Peyer's patch (tissue), 4 donors: ENCODE results near the gene TBC1D13.

ENCODE experiments used
- POLR2A ChIP-seq, 2 donors: fragments of 450-650 bp; IDR thresholded peaks; one replicate each; pipeline ENCODE4 v1.5.1; 2017; ENCODE audit warnings: antibody characterized with exemption in 2 of 2, mild to moderate bottlenecking in 2 of 2, moderate library complexity in 2 of 2
- TF ChIP-seq, protein P1 (sequence below), 6 experiments: fragments of 450-650 bp in 4 of 6; fragments of 200-600 bp in 2 of 6; sonication (generic) in 1 of 6; IDR thresholded peaks; one replicate each; pipeline ENCODE4 v1.5.1; 2017 to 2019; ENCODE audit warnings: antibody characterized with exemption in 6 of 6, mild to moderate bottlenecking in 3 of 6, moderate library complexity in 1 of 6

- TF ChIP-seq, protein P1, sequence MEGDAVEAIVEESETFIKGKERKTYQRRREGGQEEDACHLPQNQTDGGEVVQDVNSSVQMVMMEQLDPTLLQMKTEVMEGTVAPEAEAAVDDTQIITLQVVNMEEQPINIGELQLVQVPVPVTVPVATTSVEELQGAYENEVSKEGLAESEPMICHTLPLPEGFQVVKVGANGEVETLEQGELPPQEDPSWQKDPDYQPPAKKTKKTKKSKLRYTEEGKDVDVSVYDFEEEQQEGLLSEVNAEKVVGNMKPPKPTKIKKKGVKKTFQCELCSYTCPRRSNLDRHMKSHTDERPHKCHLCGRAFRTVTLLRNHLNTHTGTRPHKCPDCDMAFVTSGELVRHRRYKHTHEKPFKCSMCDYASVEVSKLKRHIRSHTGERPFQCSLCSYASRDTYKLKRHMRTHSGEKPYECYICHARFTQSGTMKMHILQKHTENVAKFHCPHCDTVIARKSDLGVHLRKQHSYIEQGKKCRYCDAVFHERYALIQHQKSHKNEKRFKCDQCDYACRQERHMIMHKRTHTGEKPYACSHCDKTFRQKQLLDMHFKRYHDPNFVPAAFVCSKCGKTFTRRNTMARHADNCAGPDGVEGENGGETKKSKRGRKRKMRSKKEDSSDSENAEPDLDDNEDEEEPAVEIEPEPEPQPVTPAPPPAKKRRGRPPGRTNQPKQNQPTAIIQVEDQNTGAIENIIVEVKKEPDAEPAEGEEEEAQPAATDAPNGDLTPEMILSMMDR (IDR thresholded peaks at IDR 0.05), result no peak
- no peak for TF ChIP-seq POLR2A (IDR thresholded peaks at IDR 0.05)
These were observed 5.6 kb upstream of the TBC1D13 start for GRCh38 chr9:128781187-128782070.
